ENCODE data around the gene GALNT18. TPM values are rescaled to one million over a fixed set of nuclear protein-coding genes. Genes with fewer than 3 reads are reported as not detected.

GALNT18 gene
- total and polyA plus RNA-seq, 2 donors (not counting 3 experiments of a cell fraction or from before 2014, with no cell fraction given): 0.17 to 0.18 TPM

- H3K36me3 ChIP-seq (ENCODE audit: control insufficient read depth in 2 of 2, extremely low read depth in 1 of 2, insufficient read depth in 2 of 2, low read length in 2 of 2): no peaks in the 10 kb centered on the region
- no peaks in the 10 kb centered on the region for H3K9me3 ChIP-seq (replicated peaks; ENCODE audit: control insufficient read depth, insufficient read depth, low read length)
- H2AFZ ChIP-seq (ENCODE audit: low read depth, low read length): no peak overlapping the region
- no peaks in the 10 kb centered on the region for H4K20me1 ChIP-seq (replicated peaks; ENCODE audit: control insufficient read depth, extremely low read depth, insufficient read depth, low read length)
- H3K79me2 ChIP-seq (ENCODE audit: control insufficient read depth, insufficient read depth, low read length): no peaks in the 10 kb centered on the region
- TF ChIP-seq JUN (IDR thresholded peaks at IDR 0.05; ENCODE audit: borderline replicate concordance, insufficient read depth, insufficient read length, low read depth): no peak
- TF ChIP-seq EZH2 (IDR thresholded peaks at IDR 0.05; ENCODE audit: borderline replicate concordance, low read depth, low read length, severe bottlenecking): no peak
- no peak for TF ChIP-seq GATA2 (IDR thresholded peaks at IDR 0.05; ENCODE audit: insufficient read depth, insufficient read length, low read depth, low read length)
- no peak for TF ChIP-seq POLR2AphosphoS5 (IDR thresholded peaks at IDR 0.05; ENCODE audit: insufficient read depth, low read depth, low read length)
- no peak for TF ChIP-seq FOS (IDR thresholded peaks at IDR 0.05; ENCODE audit: borderline replicate concordance, insufficient read depth, low read length)
- TF ChIP-seq MYC (IDR thresholded peaks at IDR 0.05; ENCODE audit: low read depth, low read length): no peak
- no peak for TF ChIP-seq MAX (IDR thresholded peaks at IDR 0.05; ENCODE audit: insufficient read depth, insufficient read length)
- no peak for TF ChIP-seq POLR2A (IDR thresholded peaks at IDR 0.05; ENCODE audit: low read depth, low read length)
- TF ChIP-seq CTCF (IDR thresholded peaks at IDR 0.05; ENCODE audit: extremely low read depth in 1 of 2, insufficient read depth in 1 of 2, low read depth in 1 of 2, low read length in 2 of 2): no peak
- no peak overlapping the region for H3K27ac ChIP-seq (ENCODE audit: insufficient read depth, low read depth, low read length)
- CTCF ChIA-PET: no interaction called here
- H3K9ac ChIP-seq (replicated peaks; ENCODE audit: extremely low read depth, insufficient read depth, low read length): no peak overlapping the region
- DNase-seq (ENCODE audit: low read depth, low spot score) (no peak), FAIRE-seq (no peak)
- no peaks in the 10 kb centered on the region for H3K4me1 ChIP-seq (ENCODE audit: control insufficient read depth, extremely low read depth, insufficient read depth, low read length)
- POLR2A ChIA-PET: no interaction called here
- dilution Hi-C loops (cut with MboI; ENCODE audit: extremely low pct_ligation_motif_present, low sequenced_read_pairs) (no loop called here), intact Hi-C loops (cut with micrococcal nuclease) (no loop called here)
- no peaks in the 10 kb centered on the region for H3K27me3 ChIP-seq (ENCODE audit: control insufficient read depth in 2 of 2, insufficient read depth in 2 of 2, low read length in 2 of 2)
- no TSS peak for BruUV-seq (replicated peaks)
- no peak overlapping the region for H3K4me3 ChIP-seq (replicated peaks in 1 of 3; ENCODE audit: insufficient read depth in 1 of 3, low read depth in 1 of 3, low read length in 3 of 3)
- no peak overlapping the region for H3K4me2 ChIP-seq (ENCODE audit: insufficient read depth, low read length)
- H3K9me1 ChIP-seq (replicated peaks; ENCODE audit: control insufficient read depth, extremely low read depth, insufficient read depth, low read length): no peaks in the 10 kb centered on the region
Observed at GRCh38 chr11:11435635-11436034, 186.2 kb downstream of the GALNT18 start.

Measured in endothelial cell of umbilical vein (primary cell).